HG03103 (cell line): Measurements from ENCODE around the gene ZBP1.

ENCODE experiments used
- ATAC-seq: cut with Tn5 transposase; IDR thresholded peaks from one replicate; pipeline ENCODE4 v1.9.1; 2021; ENCODE audit warnings: low read depth; ENCODE audit not compliant: unreplicated experiment

ZBP1 gene

GRCh38 chr20:57588596-57588995 is 31.6 kb downstream of the ZBP1 start:
- no peak for ATAC-seq

GRCh38 chr20:57587989-57588377 is 32.2 kb downstream of the ZBP1 start:
- ATAC-seq = no peak

GRCh38 chr20:57587278-57587988 is 32.8 kb downstream of the ZBP1 start:
- no peak for ATAC-seq

GRCh38 chr20:57586943-57587277 is 33.3 kb downstream of the ZBP1 start:
- no peak for ATAC-seq

- ATAC-seq = no peak
Observed at GRCh38 chr20:57586370-57586793, 33.8 kb downstream of the ZBP1 start.

GRCh38 chr20:57585466-57586213 is 34.6 kb downstream of the ZBP1 start:
- no peak for ATAC-seq

GRCh38 chr20:57584768-57585461 is 35.3 kb downstream of the ZBP1 start:
- no peak for ATAC-seq

GRCh38 chr20:57583289-57584257 is 36.7 kb downstream of the ZBP1 start:
- ATAC-seq = no peak

GRCh38 chr20:57582432-57583288 is 37.6 kb downstream of the ZBP1 start:
- no peak for ATAC-seq

GRCh38 chr20:57582029-57582378 is 38.2 kb downstream of the ZBP1 start:
- ATAC-seq = no peak

- ATAC-seq = no peak
Observed at GRCh38 chr20:57581202-57582028, 38.8 kb downstream of the ZBP1 start.

- ATAC-seq = no peak
Observed at GRCh38 chr20:57580478-57581201, 39.6 kb downstream of the ZBP1 start.

- ATAC-seq = no peak
Observed at GRCh38 chr20:57579898-57580447, 40.3 kb downstream of the ZBP1 start.

GRCh38 chr20:57579331-57579897 is 40.8 kb downstream of the ZBP1 start:
- no peak for ATAC-seq

GRCh38 chr20:57578476-57579165 is 41.6 kb downstream of the ZBP1 start:
- no peak for ATAC-seq

- ATAC-seq = no peak
Observed at GRCh38 chr20:57577679-57578475, 42.3 kb downstream of the ZBP1 start.
